ENCODE measurements around the gene RBM10. TPM values are rescaled to one million over a fixed set of nuclear protein-coding genes. Genes with fewer than 3 reads are reported as not detected.

RBM10 gene
- total and polyA plus RNA-seq, 2 of the 13 experiments (the other 11 are each of a cell fraction or from before 2014, with no cell fraction given) = 15.9 to 43.1 TPM

- TF ChIP-seq, protein P1, sequence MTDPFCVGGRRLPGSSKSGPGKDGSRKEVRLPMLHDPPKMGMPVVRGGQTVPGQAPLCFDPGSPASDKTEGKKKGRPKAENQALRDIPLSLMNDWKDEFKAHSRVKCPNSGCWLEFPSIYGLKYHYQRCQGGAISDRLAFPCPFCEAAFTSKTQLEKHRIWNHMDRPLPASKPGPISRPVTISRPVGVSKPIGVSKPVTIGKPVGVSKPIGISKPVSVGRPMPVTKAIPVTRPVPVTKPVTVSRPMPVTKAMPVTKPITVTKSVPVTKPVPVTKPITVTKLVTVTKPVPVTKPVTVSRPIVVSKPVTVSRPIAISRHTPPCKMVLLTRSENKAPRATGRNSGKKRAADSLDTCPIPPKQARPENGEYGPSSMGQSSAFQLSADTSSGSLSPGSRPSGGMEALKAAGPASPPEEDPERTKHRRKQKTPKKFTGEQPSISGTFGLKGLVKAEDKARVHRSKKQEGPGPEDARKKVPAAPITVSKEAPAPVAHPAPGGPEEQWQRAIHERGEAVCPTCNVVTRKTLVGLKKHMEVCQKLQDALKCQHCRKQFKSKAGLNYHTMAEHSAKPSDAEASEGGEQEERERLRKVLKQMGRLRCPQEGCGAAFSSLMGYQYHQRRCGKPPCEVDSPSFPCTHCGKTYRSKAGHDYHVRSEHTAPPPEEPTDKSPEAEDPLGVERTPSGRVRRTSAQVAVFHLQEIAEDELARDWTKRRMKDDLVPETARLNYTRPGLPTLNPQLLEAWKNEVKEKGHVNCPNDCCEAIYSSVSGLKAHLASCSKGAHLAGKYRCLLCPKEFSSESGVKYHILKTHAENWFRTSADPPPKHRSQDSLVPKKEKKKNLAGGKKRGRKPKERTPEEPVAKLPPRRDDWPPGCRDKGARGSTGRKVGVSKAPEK (CRISPR knock-in tag; IDR thresholded peaks at IDR 0.05; ENCODE audit: borderline replicate concordance) = no peak
- TF ChIP-seq TFDP2 (CRISPR knock-in tag; IDR thresholded peaks at IDR 0.05) (peak; percentile 4), MEIS2 (CRISPR knock-in tag; IDR thresholded peaks at IDR 0.05) (no peak), ARNTL (CRISPR knock-in tag; IDR thresholded peaks at IDR 0.05) (no peak), MIXL1 (CRISPR knock-in tag; IDR thresholded peaks at IDR 0.05) (0 out of 2 replicates have a peak, but pooled peaks have one; percentile 11), ZBTB8A (CRISPR knock-in tag; IDR thresholded peaks at IDR 0.05; ENCODE audit: borderline replicate concordance, low read depth) (no peak), HES4 (CRISPR knock-in tag; IDR thresholded peaks at IDR 0.05; ENCODE audit: borderline replicate concordance) (0 out of 2 replicates have a peak, but pooled peaks have one; percentile 24), NFIC (IDR thresholded peaks at IDR 0.05; ENCODE audit: low read length) (no peak), ZNF768 (CRISPR knock-in tag; IDR thresholded peaks at IDR 0.05) (no peak), LCORL (IDR thresholded peaks at IDR 0.05) (no peak), LCORL (CRISPR knock-in tag; IDR thresholded peaks at IDR 0.05) (0 out of 2 replicates have a peak, but pooled peaks have one; percentile 33), HHEX (CRISPR knock-in tag; IDR thresholded peaks at IDR 0.05) (no peak), JUND (CRISPR knock-in tag; IDR thresholded peaks at IDR 0.05) (no peak), ZNF672 (CRISPR knock-in tag; IDR thresholded peaks at IDR 0.05) (no peak), AKAP8 (CRISPR knock-in tag; IDR thresholded peaks at IDR 0.05) (no peak), ZNF687 (CRISPR knock-in tag; IDR thresholded peaks at IDR 0.05) (peak; percentile 75)
- TF ChIP-seq, protein P2, sequence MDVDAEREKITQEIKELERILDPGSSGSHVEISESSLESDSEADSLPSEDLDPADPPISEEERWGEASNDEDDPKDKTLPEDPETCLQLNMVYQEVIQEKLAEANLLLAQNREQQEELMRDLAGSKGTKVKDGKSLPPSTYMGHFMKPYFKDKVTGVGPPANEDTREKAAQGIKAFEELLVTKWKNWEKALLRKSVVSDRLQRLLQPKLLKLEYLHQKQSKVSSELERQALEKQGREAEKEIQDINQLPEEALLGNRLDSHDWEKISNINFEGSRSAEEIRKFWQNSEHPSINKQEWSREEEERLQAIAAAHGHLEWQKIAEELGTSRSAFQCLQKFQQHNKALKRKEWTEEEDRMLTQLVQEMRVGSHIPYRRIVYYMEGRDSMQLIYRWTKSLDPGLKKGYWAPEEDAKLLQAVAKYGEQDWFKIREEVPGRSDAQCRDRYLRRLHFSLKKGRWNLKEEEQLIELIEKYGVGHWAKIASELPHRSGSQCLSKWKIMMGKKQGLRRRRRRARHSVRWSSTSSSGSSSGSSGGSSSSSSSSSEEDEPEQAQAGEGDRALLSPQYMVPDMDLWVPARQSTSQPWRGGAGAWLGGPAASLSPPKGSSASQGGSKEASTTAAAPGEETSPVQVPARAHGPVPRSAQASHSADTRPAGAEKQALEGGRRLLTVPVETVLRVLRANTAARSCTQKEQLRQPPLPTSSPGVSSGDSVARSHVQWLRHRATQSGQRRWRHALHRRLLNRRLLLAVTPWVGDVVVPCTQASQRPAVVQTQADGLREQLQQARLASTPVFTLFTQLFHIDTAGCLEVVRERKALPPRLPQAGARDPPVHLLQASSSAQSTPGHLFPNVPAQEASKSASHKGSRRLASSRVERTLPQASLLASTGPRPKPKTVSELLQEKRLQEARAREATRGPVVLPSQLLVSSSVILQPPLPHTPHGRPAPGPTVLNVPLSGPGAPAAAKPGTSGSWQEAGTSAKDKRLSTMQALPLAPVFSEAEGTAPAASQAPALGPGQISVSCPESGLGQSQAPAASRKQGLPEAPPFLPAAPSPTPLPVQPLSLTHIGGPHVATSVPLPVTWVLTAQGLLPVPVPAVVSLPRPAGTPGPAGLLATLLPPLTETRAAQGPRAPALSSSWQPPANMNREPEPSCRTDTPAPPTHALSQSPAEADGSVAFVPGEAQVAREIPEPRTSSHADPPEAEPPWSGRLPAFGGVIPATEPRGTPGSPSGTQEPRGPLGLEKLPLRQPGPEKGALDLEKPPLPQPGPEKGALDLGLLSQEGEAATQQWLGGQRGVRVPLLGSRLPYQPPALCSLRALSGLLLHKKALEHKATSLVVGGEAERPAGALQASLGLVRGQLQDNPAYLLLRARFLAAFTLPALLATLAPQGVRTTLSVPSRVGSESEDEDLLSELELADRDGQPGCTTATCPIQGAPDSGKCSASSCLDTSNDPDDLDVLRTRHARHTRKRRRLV (CRISPR knock-in tag; IDR thresholded peaks at IDR 0.05) = no peak
Measured at GRCh38 chrX:47144626-47145394, at the start of gene RBM10, which contains the start of gene NDUFB11 (continued).

Data from HepG2 (cell line).